Astrocyte (in vitro differentiated cells and primary cell): ENCODE data around the gene FOXD1. TPM values are rescaled to one million over a fixed set of nuclear protein-coding genes. Genes with fewer than 3 reads are reported as not detected.

ENCODE experiments used
- DNase-seq: peaks from one replicate; pipeline ENCODE4 v3.0.0-alpha.2; 2010; ENCODE audit warnings: low read depth
- FAIRE-seq: peaks from 2 replicates; lab custom pipeline; 2011; peaks lifted over from hg19 to GRCh38; lab: Jason Lieb, UNC
- H2AFZ ChIP-seq: 2 replicates; pipeline ENCODE4 v1.6.0; 2012; ENCODE audit warnings: low read depth, low read length, inconsistent platforms
- H3K27ac ChIP-seq: 2 replicates; pipeline ENCODE4 v1.5.1; 2011; ENCODE audit warnings: low read depth, low read length, inconsistent platforms
- H3K27me3 ChIP-seq: 2 replicates; pipeline ENCODE4 v1.6.0; 2011; ENCODE audit warnings: low read length, inconsistent platforms; ENCODE audit not compliant: insufficient read depth
- H3K36me3 ChIP-seq: 2 replicates; pipeline ENCODE4 v1.5.1; 2011; ENCODE audit warnings: low read length, inconsistent platforms; ENCODE audit not compliant: insufficient read depth
- H3K4me1 ChIP-seq: 2 replicates; pipeline ENCODE4 v1.5.1; 2011; ENCODE audit warnings: low read length, inconsistent platforms; ENCODE audit not compliant: insufficient read depth
- H3K4me2 ChIP-seq: 2 replicates; pipeline ENCODE4 v1.6.0; 2012; ENCODE audit warnings: low read length, inconsistent platforms
- H3K4me3 ChIP-seq: 2 replicates; pipeline ENCODE4 v1.5.1; 2011; ENCODE audit warnings: low read depth, mild to moderate bottlenecking, low read length, inconsistent platforms; ENCODE audit not compliant: insufficient read depth
- H3K79me2 ChIP-seq: 2 replicates; pipeline ENCODE4 v1.6.0; 2012; ENCODE audit warnings: mild to moderate bottlenecking, low read length, inconsistent platforms; ENCODE audit not compliant: insufficient read depth
- H3K9ac ChIP-seq: 2 replicates; pipeline ENCODE4 v1.6.0; 2012; ENCODE audit warnings: mild to moderate bottlenecking, low read length, inconsistent platforms
- H3K9me3 ChIP-seq: 2 replicates; pipeline ENCODE4 v1.5.1; 2012; ENCODE audit warnings: low read depth, mild to moderate bottlenecking, low read length, inconsistent platforms; ENCODE audit not compliant: insufficient read depth
- H4K20me1 ChIP-seq: 2 replicates; pipeline ENCODE4 v1.6.0; 2012; ENCODE audit warnings: low read length, inconsistent platforms; ENCODE audit not compliant: insufficient read depth
- H3K27ac Mint-ChIP-seq: one replicate; pipeline ENCODE4 v1.8.0; 2021; ENCODE audit warnings: mild to moderate bottlenecking, mixed read lengths; ENCODE audit not compliant: unreplicated experiment
- H3K27me3 Mint-ChIP-seq: one replicate; pipeline ENCODE4 v1.8.0; 2021; ENCODE audit warnings: low read depth, mixed read lengths; ENCODE audit not compliant: unreplicated experiment
- H3K36me3 Mint-ChIP-seq: one replicate; pipeline ENCODE4 v1.8.0; 2021; ENCODE audit warnings: low read depth, mixed read lengths; ENCODE audit not compliant: unreplicated experiment
- H3K4me1 Mint-ChIP-seq: one replicate; pipeline ENCODE4 v1.8.0; 2021; ENCODE audit warnings: low read depth, mixed read lengths; ENCODE audit not compliant: unreplicated experiment
- H3K4me3 Mint-ChIP-seq: one replicate; pipeline ENCODE4 v1.8.0; 2021; ENCODE audit warnings: mild to moderate bottlenecking, moderate library complexity, mixed read lengths; ENCODE audit not compliant: unreplicated experiment
- H3K9me3 Mint-ChIP-seq: one replicate; pipeline ENCODE4 v1.8.0; 2021; ENCODE audit warnings: mild to moderate bottlenecking, mixed read lengths; ENCODE audit not compliant: unreplicated experiment
- EZH2 ChIP-seq: IDR thresholded peaks from 2 replicates; pipeline ENCODE4 v1.6.1; 2012; ENCODE audit warnings: mild to moderate bottlenecking, low read length, inconsistent platforms; ENCODE audit not compliant: insufficient read depth
- total RNA-seq: library from RNA; stranded (reverse); gene quantifications from 2 replicates; pipeline ENCODE4 v1.2.1, GENCODE V29; 2021
- TF ChIP-seq, protein P1 (sequence below): IDR thresholded peaks from 2 replicates; pipeline ENCODE4 v1.5.1; 2011; ENCODE audit warnings: low read depth, mild to moderate bottlenecking, inconsistent platforms, low read length, moderate library complexity; ENCODE audit not compliant: insufficient read depth

Gene FOXD1
- total RNA-seq, 1 donor from 2014 or later: 16.9 TPM

DNA sequence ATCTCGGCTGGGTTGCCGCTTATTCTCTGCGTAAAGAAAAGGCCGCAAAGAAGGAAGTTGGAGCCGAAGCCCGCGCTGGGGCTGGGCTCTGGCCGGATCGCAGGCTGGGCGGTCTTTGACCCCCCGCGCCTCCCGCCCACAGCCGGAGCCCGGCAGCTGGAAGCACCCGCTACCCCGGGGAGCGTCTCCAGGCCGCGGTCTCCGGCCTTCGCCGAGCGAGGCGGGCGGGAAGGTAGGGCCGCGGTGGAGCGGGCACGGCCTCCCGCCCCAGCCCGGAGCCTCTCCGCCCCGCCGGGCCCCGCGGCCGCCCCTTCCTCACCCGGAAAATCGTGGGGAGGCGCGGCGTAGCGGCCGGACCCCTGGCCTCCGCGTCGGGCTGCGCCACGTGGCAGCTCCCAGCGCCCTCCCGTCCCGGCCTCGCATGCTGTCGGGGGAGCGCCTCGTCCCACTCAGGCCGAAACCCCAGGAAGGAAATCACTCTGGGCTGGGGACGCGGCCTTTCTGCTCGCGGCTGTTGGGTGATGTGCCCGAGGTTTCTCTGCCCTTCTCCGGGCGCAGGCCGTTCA lies 12.0 kb downstream of the FOXD1 start:
- Mint-ChIP-seq H3K4me1 (peaks cover 11% of the 10 kb centered on the region), H3K27me3 (peaks cover 76% of the 10 kb centered on the region), H3K36me3 (no peaks in the 10 kb centered on the region), H3K27ac (no peak overlapping the region), H3K9me3 (peaks cover 8% of the 10 kb centered on the region), H3K4me3 (no peak overlapping the region)
- H3K9ac ChIP-seq: peak overlapping the region; percentile 84
- no peaks in the 10 kb centered on the region for H3K27me3 ChIP-seq
- H3K9me3 ChIP-seq: no peaks in the 10 kb centered on the region
- TF ChIP-seq, protein P1, sequence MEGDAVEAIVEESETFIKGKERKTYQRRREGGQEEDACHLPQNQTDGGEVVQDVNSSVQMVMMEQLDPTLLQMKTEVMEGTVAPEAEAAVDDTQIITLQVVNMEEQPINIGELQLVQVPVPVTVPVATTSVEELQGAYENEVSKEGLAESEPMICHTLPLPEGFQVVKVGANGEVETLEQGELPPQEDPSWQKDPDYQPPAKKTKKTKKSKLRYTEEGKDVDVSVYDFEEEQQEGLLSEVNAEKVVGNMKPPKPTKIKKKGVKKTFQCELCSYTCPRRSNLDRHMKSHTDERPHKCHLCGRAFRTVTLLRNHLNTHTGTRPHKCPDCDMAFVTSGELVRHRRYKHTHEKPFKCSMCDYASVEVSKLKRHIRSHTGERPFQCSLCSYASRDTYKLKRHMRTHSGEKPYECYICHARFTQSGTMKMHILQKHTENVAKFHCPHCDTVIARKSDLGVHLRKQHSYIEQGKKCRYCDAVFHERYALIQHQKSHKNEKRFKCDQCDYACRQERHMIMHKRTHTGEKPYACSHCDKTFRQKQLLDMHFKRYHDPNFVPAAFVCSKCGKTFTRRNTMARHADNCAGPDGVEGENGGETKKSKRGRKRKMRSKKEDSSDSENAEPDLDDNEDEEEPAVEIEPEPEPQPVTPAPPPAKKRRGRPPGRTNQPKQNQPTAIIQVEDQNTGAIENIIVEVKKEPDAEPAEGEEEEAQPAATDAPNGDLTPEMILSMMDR: no peak
- TF ChIP-seq EZH2: peak; percentile 38
- FAIRE-seq: no peak
- DNase-seq: no peak
- no peaks in the 10 kb centered on the region for H4K20me1 ChIP-seq
- peaks cover 12% of the 10 kb centered on the region for H3K79me2 ChIP-seq
- H3K4me1 ChIP-seq: peaks cover 31% of the 10 kb centered on the region
- peak overlapping the region; percentile 45 for H3K4me3 ChIP-seq
- H3K4me2 ChIP-seq: peak overlapping the region; percentile 88
- peak overlapping the region; percentile 77 for H2AFZ ChIP-seq
- peak overlapping the region; percentile 87 for H3K27ac ChIP-seq
- H3K36me3 ChIP-seq: no peaks in the 10 kb centered on the region

DNA sequence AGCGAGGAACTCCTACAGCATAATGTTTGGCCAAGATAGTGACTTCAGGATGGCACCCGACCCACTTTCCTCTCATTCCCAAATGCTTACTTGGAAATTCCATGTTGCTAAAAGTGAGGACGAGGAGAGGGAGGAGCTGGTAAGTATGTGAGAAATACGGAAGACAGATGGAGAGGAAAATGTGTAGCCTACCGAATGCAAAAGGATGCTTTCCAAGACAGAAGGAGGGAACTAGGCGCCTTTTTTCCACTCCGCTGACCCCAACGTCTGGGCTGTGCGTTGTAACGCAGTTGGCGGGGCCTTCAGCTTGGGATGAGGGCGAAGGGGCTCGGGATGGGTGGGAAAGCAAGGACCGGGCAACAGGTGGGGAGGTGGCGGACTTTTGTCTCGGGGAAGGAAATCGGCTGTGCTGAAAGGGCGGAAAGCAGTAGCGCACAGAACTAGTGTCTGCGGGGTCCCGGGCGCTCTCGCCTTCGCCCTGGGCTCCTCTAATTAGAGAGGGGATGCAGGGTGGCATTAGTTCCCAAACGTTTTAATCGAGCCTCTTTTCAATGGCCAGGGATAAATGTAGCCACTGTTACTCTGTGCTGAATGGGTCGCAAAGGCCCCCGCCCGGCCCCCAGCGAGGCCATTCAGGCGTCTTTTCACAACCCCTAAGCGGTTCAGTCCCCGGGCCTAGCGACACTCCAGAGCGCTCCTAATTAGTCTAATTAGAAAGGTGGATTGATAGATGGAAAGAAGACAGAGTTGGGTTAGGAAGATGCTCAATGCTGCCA lies 12.6 kb downstream of the FOXD1 start:
- Histone ChIP-seq H3K9me3 (no peaks in the 10 kb centered on the region), H3K27ac (peak overlapping the region; percentile 87), H3K4me2 (peak overlapping the region; percentile 88), H3K9ac (peak overlapping the region; percentile 84), H3K4me3 (peak overlapping the region; percentile 14), H3K36me3 (no peaks in the 10 kb centered on the region), H4K20me1 (no peaks in the 10 kb centered on the region), H3K4me1 (peaks cover 29% of the 10 kb centered on the region), H2AFZ (peak overlapping the region; percentile 77), H3K27me3 (no peaks in the 10 kb centered on the region), H3K79me2 (peaks cover 8% of the 10 kb centered on the region)
- DNase-seq (no peak), FAIRE-seq (no peak)
- no peak for TF ChIP-seq EZH2
- TF ChIP-seq, protein P1: no peak
- Mint-ChIP-seq H3K4me1 (peaks cover 11% of the 10 kb centered on the region), H3K27ac (peak overlapping the region; percentile 5), H3K27me3 (peaks cover 69% of the 10 kb centered on the region), H3K9me3 (peaks cover 8% of the 10 kb centered on the region), H3K36me3 (no peaks in the 10 kb centered on the region), H3K4me3 (peak overlapping the region; percentile 28)

DNA sequence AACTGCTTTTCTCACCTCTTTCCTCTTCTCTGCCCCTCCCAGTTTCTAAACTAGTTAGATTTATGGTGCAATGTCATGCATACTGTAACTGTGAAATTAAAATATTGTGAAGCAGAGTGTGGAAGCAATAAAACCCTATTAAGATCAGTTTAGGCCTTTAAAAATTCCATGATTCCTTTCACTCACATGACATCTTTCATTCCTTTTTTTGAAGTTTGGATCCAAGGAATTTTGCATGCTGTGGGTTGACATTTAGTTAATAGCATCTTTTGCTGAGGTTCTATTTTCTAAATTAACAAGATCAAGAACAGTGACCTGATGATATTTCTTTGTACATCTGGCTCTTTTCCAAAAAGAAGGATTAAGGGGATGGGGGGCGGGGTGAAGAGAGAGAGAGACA lies 13.7 kb downstream of the FOXD1 start:
- H3K27me3 ChIP-seq: no peaks in the 10 kb centered on the region
- no peak for FAIRE-seq

More for the DNA sequence above, 13.7 kb downstream of the FOXD1 start:
- DNase-seq: no peak
- Histone ChIP-seq H3K4me1 (peaks cover 22% of the 10 kb centered on the region), H3K4me2 (no peak overlapping the region), H2AFZ (no peak overlapping the region), H4K20me1 (no peaks in the 10 kb centered on the region), H3K36me3 (no peaks in the 10 kb centered on the region), H3K79me2 (no peaks in the 10 kb centered on the region), H3K9ac (no peak overlapping the region), H3K27ac (no peak overlapping the region), H3K4me3 (no peak overlapping the region), H3K9me3 (no peaks in the 10 kb centered on the region)
- no peak overlapping the region for H3K4me3 Mint-ChIP-seq
- H3K36me3 Mint-ChIP-seq: no peaks in the 10 kb centered on the region
- peaks cover 11% of the 10 kb centered on the region for H3K4me1 Mint-ChIP-seq
- H3K27ac Mint-ChIP-seq: no peak overlapping the region
- TF ChIP-seq, protein P1: no peak
- no peak for TF ChIP-seq EZH2
- H3K27me3 Mint-ChIP-seq: peaks cover 67% of the 10 kb centered on the region
- H3K9me3 Mint-ChIP-seq: peaks cover 6% of the 10 kb centered on the region
